Stimulated activated CD4-positive, alpha-beta T cell treated with anti-CD3 and anti-CD28 coated beads, Interleukin-15, amount 100 ng/mL, for 24 hours (primary cell): ENCODE measurements around the gene ARMC12.
A peak's percentile ranks its signal among the peaks of the same experiment; 100 is the strongest.
"Not testable (repeated sequence)": the region's sequence is repeated elsewhere in the genome, so short reads cannot be mapped to it uniquely, and the experiment has no call there.

ENCODE experiments used
- DNase-seq: peaks from one replicate; pipeline ENCODE4 v3.0.0-alpha.2; 2020

The ARMC12 gene

DNA sequence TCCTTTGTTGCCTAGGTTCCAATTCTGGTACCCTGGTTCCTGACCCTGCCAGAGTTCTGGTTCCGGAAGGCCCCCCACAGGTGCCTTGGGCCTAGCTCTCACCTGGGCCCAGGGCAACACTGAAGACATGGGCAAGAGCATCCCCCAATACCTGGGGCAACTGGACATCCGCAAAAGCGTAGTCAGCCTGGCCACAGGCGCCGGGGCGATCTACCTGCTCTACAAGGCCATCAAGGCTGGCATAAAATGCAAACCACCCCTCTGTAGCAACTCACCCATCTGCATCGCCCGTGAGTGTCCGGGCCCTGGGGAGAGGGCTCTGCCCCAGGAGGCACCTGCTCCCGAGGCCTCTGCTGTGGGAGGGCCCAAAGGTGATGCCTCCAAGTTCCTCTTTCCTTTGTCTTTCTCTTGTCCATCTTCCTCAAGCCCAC lies at the start of gene ARMC12:
Gene ARMC12 (plus strand): TSS at position 51 of the 431 bp plus-strand sequence. CDS start 77 bp downstream, at position 128.
- DNase-seq: no peak

DNA sequence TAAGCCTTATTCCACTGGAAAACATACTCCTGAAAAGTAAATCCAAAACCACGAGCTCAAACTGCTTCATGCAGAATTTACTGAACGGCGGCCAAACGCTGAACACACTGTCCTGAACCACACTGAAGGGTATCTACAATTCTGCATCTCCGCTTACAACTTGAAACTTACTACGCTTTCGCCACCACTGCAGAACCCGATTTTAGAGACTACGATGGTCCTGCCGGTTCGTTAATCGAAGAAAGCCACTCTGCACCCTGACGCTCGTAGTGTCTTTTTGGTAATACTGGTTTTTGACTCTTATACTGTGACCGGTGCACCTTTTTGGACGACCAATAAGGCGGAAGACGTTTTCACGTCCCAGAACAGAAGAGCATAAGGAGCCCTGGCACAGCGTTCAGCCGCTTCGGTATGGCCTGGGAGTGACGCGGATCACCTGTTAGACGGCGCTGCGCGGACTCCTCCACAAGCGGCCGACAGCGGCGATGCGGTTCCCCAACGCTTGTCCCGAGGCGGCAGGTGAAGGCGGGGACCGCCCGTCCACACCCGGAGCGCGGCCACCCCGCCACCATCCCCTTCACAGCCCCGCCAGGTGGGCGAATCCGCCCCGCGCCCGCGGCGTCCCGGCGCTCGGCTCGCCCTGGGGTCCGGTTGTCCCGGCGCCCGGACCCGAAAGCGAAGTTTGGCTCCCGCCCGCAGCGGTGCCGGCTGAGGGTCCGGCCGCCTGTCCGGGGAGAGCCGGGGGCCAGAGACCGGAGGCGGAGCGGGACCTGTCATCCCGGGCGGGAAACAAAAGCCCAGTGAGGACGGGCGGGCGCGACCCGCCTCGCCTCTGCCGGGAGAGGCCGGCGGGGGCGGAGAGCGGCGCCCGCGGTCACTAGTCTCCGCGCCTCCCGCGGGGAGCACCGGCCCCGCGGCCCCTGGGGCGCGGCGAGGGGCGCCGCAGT lies 48.9 kb upstream of the ARMC12 start:
- peak; percentile 73 for DNase-seq

DNA sequence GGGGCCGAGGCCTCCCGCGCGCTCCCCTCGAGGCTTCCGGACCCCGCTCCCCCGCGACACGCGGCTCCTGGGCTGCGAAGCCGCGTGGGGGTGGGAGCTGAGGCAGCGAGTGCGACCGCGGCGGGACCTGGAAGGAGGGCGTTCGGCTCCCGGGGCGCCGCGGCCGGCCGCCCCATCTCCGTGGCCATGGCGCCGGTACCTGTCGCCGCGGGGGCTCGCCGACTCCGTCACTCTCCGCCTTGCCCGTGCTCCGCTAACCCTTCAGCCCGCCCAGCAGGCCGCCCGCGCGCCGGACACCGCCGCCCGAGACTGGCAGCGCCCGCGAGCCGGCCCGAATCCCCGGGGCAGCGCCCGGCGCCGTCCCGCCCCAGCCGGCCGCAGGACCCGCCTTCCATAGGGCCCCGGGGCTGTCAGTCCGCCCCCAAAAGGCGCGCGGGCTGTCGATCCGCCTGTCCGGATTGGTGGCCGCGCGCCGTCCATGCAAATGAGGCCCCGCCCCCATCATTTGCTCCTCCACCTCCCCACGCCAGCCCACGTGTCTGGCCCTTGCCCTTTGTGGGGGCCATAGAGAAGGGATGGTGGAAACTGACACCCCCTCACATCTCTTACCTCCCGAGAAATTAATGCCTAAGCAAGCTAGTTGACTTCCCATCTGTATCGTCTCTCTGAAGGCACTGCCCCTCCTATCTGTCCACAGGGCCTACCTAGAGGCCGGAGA lies 48.1 kb upstream of the ARMC12 start, which contains the start of gene FKBP5:
Gene FKBP5 (minus strand): TSS at position 311 of the 718 bp plus-strand sequence. CDS start 46,091 bp downstream, outside the sequence.
- peak; percentile 96 for DNase-seq

DNA sequence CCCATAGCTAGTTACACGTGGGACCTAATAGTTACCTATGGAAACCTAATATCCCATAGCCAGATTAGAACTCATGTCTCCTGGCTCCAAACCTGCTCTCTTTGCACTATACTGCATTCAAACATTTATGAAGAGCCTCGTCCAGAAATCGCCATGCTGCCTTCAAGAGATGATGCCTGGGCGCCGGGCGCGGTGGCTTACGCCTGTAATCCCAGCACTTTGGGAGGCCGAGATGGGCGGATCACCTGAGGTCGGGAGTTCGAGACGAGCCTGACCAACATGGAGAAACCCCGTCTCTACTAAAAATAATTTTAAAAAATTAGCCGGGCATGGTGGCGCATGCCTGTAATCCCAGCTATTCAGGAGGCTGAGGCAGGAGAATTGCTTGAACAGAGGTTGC lies 46.8 kb upstream of the ARMC12 start:
- DNase-seq: not testable (repeated sequence)

DNA sequence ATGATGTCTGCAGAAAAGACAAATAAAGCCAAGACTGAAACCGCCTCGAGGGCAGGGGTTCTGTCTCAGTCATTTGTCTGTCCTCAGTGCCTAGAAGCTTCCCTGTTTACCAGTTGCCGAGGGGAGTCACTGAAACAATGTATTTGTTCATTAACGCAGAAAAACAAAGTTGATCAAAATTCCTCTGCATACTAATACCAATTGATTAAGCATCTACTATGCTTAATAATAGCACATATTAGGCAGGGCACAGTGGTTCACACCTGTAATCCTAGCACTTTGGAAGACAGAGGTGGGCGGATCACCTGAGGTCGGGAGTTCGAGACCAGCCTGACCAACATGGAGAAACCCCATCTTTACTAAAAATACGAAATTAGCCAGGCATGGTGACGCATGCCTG lies 46.3 kb upstream of the ARMC12 start:
- DNase-seq: no peak

- DNase-seq: no peak
These were observed 45.6 kb upstream of the ARMC12 start for GRCh38 chr6:35691027-35691824.

DNA sequence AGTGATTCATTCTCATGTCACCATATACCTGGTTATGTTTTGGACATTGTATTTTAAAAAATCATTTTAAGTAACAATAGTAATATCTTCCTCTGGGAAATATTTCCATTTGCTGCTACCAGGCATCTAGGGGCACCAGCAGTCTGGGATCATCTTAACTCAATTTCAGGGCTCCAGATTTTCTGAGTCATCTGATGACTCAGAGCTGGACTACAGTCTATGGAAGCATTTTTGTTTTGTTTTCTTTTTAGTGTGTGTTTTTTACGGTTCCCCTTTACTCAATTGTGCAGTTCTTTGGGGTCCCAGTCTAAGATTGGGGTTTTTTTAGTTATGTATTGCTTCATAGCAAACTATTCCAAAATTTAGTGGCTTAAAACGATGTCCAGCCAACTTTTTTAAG lies 42.4 kb upstream of the ARMC12 start:
- DNase-seq: no peak

- DNase-seq: not testable (repeated sequence)
These were observed 38.4 kb upstream of the ARMC12 start for GRCh38 chr6:35698430-35698829.

- DNase-seq: no peak
These were observed 38.0 kb upstream of the ARMC12 start for GRCh38 chr6:35698858-35699257.

DNA sequence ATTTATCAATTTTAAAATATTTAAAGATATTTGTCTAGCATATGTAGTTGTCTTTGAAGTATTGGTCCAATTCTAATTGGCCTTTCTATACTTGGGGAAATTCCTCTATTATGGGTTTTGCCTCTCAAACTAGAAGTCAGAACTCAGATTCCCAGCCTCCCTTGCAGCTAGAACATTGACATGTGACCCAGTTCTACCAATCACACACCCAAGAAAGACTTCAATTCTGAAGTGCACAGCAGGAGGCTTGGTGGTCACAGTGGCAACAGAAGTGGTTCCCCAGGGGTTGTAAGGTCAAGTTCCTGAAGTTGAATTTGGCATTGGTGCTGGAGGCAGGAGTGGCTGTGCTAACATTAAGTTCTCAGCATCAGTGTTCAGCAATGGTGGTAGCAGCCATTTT lies 33.3 kb upstream of the ARMC12 start:
- no peak for DNase-seq

- no peak for DNase-seq
These were observed 30.4 kb upstream of the ARMC12 start for GRCh38 chr6:35706468-35706867.

- no peak for DNase-seq
These were observed 29.0 kb upstream of the ARMC12 start for GRCh38 chr6:35707714-35708407.

DNA sequence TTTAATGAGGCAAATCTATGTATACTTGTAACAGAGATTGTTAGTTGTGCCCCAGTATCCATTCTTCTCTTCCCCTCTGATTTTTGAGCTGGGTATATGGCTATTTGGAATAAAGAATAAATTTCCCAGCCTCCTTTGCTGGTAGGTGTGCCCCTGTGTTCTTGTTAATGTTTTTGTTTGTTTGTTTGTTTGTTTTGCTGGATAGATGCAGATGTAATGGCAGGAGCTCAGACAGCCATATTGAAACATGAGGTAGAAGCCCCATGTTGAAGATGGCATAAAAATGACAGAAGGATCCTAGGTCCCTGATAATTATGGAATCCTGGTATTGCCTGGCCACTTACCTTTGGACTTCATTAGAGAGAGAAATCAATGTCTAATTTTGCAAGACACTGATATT lies 28.2 kb upstream of the ARMC12 start:
- no peak for DNase-seq

DNA sequence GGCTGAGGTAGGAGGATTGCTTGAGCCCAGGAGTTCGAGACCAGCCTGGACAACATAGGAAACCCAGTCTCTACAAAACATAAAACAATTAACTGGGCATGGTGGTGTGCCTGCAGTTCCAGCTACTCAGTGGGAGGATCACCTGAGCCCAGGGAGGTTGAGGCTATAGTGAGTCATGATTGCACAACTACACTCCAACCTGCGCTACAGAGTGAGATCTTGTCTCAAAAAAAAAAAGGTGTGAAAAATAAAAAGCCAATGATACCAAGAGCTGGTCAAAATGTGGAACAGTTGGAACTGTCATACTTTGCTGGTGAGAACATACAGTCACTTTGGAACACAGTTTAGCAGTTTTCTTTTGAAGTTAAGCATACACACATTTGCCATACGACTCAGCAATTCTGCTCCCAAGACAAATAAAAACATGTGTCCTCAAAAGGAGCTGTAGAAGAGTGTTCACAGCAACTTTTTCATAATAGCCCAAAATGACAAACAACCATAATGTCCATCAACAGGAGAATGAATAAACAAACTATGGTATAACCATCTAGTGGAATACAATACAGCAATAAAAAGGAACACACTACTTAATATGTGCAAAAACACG lies 26.5 kb upstream of the ARMC12 start:
- peak; percentile 67 for DNase-seq

DNA sequence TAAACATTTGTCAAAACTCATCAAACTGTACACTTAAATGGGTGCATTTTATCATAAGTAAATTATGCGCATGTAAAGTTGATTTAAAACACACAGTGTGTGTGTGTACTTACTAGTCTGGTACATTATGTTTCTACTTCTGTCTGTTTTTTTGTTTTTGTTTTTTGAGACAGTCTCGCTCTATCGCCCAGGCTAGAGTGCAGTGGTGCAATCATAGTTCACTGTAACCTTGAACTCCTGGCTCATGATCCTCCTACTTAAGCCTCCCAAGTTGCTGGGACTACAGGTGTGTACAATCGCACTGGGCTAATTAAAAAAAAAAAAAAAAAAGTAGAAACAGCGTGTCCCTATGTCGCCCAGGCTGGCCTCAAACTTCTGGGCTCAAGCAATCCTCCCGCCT lies 25.1 kb upstream of the ARMC12 start:
- DNase-seq: no peak

GRCh38 chr6:35713006-35713767 lies 23.6 kb upstream of the ARMC12 start:
- DNase-seq: no peak

GRCh38 chr6:35716798-35717197 lies 20.0 kb upstream of the ARMC12 start:
- no peak for DNase-seq

DNA sequence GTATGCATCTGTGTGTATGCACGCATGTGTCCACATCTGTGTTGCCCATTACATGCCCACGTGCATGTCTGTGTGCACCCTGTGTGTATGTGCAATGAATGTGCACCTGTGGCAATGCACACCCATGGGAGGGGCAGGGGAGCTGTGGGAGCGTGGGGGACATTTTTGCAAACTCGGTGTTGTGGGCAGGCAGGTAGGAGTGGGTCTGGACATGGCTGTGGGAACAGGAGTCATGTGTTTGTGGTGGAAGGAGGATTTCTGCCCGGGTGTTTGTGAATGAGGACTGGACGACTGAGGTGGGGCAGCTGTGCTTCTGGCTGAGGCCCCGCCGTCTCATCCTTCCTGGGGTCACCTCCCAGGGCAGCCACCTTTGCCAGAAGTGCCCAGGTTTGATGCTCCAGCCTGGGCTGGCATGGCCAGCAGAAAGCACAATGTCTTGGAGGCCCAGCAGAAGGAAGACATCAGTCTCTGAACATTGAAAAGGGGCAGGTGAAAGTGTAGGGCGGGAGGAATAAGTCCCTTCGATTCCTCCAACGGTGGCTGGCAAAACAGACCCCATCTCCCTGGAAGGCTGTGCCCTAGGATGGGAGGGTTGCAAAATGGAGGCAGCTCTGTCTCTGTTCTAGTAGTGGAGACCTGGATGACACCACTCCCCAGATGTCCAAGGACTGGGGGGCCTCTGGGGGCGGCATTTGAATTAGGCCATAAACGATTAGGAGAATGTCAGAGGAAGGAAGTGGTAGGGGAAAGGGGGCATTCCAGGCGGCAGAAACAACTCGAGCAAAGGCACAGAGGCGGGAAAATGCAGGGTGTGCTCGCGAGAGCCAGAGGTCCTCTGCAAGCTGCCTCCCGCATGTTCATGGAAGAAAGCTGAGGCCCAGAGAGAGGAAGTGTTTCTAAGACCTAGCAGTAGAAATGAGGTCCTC lies 19.1 kb upstream of the ARMC12 start:
- peak; percentile 27 for DNase-seq

GRCh38 chr6:35718375-35718736 lies 18.5 kb upstream of the ARMC12 start:
- DNase-seq: no peak

DNA sequence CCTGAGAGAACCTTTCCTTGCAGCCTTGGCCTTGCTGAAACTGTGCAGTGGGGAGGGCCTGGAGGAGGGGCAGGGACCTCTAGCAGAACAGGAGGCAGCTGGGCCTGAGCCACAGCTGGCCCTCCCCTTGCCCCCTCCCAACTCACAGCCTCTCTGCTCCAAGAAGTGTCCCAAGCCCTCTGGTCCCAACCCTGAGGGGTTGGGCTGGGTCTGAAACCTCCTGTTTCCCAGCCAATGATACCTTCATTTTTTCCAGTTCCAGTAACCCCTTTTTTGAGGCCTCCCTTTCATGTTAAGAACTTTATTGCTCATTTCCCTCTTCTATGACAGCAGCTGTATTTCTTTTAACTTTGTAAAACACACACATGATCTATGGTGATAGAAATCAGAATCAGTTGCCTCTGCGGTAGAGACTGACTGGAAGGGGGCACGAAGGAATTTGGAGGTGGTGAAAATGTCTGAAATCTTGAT lies 17.9 kb upstream of the ARMC12 start:
- DNase-seq: peak; percentile 63
